RWPE2 (cell line): ENCODE data around the gene RNF43.
A peak's percentile ranks its signal among the peaks of the same experiment; 100 is the strongest.

ENCODE experiments used
- ATAC-seq: fragments of 200-7000 bp; cut with Tn5 transposase; 3 replicates; pipeline ENCODE4 v1.9.1; 2021; ENCODE audit warnings: low read depth
- DNase-seq: peaks from one replicate; pipeline ENCODE4 v3.0.0-alpha.2; 2020; ENCODE audit warnings: low spot score
- H3K27ac ChIP-seq: fragments of 450-650 bp; 2 replicates; pipeline ENCODE4 v1.5.1; 2017; ENCODE audit warnings: mild to moderate bottlenecking; ENCODE audit not compliant: poor library complexity, severe bottlenecking
- H3K27me3 ChIP-seq: fragments of 250-450 bp; sonication (Bioruptor Pico); 2 replicates; pipeline ENCODE4 v1.5.1; 2021; ENCODE audit warnings: mild to moderate bottlenecking, moderate library complexity; ENCODE audit not compliant: insufficient read depth, poor library complexity, severe bottlenecking
- H3K36me3 ChIP-seq: fragments of 250-450 bp; sonication (Bioruptor Pico); 2 replicates; pipeline ENCODE4 v1.5.1; 2020; ENCODE audit warnings: low read depth, mild to moderate bottlenecking, moderate library complexity
- H3K4me1 ChIP-seq: fragments of 250-450 bp; sonication (Bioruptor Pico); 2 replicates; pipeline ENCODE4 v1.5.1; 2021; ENCODE audit warnings: mild to moderate bottlenecking, moderate library complexity; ENCODE audit not compliant: insufficient read depth, poor library complexity, severe bottlenecking
- H3K4me3 ChIP-seq: fragments of 250-450 bp; sonication (Bioruptor Pico); 2 replicates; pipeline ENCODE4 v1.5.1; 2021; ENCODE audit warnings: mild to moderate bottlenecking, moderate library complexity; ENCODE audit not compliant: severe bottlenecking
- H3K9me3 ChIP-seq: fragments of 250-450 bp; sonication (Bioruptor Pico); 2 replicates; pipeline ENCODE4 v1.5.1; 2021; ENCODE audit warnings: mild to moderate bottlenecking, moderate library complexity; ENCODE audit not compliant: severe bottlenecking
- TF ChIP-seq, protein P1 (sequence below): fragments of 450-650 bp; IDR thresholded peaks from one replicate; pipeline ENCODE4 v1.5.1; 2017; ENCODE audit warnings: mild to moderate bottlenecking, moderate library complexity; ENCODE audit not compliant: poor library complexity, severe bottlenecking

RNF43 gene

DNA sequence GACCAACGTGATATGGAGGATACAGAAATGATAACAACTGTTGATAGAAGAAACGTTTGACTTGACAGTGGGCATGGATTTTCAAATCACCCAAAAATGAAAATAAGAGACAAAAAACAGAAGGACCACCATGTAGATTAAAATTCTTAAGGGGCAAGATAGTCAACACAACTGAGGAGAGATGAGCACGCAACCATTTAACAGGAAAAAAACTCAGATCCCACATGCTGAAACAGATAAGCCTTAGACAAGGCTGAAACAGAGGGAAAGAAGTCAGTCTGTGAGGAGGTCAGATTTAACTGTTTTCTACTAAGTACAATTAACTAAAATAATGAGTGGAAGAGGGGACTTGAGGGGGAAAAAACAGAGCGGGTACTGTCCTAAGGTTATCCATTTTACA is 21.2 kb downstream of the RNF43 start:
- 0 out of 2 replicates have a peak, but pooled peaks cover 3% of the 10 kb centered on the region for H3K36me3 ChIP-seq
- peaks cover 48% of the 10 kb centered on the region for H3K4me1 ChIP-seq
- H3K4me3 ChIP-seq = no peak overlapping the region
- H3K9me3 ChIP-seq = no peaks in the 10 kb centered on the region
- no peak overlapping the region for H3K27ac ChIP-seq
- ATAC-seq (no peak), DNase-seq (no peak)
- TF ChIP-seq, protein P1, sequence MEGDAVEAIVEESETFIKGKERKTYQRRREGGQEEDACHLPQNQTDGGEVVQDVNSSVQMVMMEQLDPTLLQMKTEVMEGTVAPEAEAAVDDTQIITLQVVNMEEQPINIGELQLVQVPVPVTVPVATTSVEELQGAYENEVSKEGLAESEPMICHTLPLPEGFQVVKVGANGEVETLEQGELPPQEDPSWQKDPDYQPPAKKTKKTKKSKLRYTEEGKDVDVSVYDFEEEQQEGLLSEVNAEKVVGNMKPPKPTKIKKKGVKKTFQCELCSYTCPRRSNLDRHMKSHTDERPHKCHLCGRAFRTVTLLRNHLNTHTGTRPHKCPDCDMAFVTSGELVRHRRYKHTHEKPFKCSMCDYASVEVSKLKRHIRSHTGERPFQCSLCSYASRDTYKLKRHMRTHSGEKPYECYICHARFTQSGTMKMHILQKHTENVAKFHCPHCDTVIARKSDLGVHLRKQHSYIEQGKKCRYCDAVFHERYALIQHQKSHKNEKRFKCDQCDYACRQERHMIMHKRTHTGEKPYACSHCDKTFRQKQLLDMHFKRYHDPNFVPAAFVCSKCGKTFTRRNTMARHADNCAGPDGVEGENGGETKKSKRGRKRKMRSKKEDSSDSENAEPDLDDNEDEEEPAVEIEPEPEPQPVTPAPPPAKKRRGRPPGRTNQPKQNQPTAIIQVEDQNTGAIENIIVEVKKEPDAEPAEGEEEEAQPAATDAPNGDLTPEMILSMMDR = no peak
- H3K27me3 ChIP-seq = no peaks in the 10 kb centered on the region

DNA sequence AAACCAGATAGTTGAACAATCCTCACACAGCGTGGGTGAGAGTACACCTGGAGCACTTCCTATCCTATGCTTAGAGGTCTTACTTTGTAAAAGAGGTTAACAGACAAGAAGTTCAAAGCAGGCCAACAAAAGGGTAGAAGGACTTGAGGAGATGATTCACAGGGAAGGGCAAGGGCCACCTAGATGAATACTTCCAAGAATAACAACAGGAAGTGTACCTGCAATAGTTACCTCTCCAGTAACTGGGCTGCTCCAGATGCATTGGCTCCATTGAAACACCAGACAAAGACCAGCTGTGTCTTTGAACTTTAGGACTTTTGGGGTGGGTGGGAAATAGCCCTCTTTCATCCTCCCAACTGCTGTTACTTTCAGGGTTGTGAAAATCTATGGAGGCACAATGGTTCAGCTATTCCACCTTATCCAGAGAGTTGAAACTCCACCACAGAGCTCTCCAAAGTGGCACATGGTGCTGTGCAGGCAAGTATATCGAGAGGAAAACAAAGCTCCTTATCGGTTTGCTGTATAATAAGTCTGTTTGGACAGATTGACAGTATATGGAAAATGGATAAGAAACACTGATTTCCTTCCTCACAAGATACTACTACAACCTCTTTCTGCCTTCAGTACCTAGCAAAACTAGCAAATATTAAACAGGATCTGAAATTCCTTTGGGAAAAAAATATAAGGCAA is 22.7 kb downstream of the RNF43 start:
- Histone ChIP-seq H3K36me3 (peaks cover 3% of the 10 kb centered on the region; the same call in 1 of the 2 replicates), H3K4me3 (no peak overlapping the region), H3K27ac (peak overlapping the region; percentile 9), H3K27me3 (no peaks in the 10 kb centered on the region), H3K9me3 (no peaks in the 10 kb centered on the region), H3K4me1 (peaks cover 39% of the 10 kb centered on the region)
- DNase-seq = no peak
- ATAC-seq = peak; percentile 76
- TF ChIP-seq, protein P1 = no peak

- H3K36me3 ChIP-seq = no peaks in the 10 kb centered on the region; the same call in 1 of the 2 replicates
- peak; percentile 82 for ATAC-seq
- no peaks in the 10 kb centered on the region for H3K9me3 ChIP-seq
- no peak overlapping the region for H3K4me3 ChIP-seq
- H3K27me3 ChIP-seq = no peaks in the 10 kb centered on the region
- TF ChIP-seq, protein P1 = no peak
- no peak overlapping the region for H3K27ac ChIP-seq
- DNase-seq = peak; percentile 95
- peaks cover 52% of the 10 kb centered on the region for H3K4me1 ChIP-seq
Measured at GRCh38 chr17:58391302-58391984, 25.9 kb downstream of the RNF43 start.

GRCh38 chr17:58390884-58391283 is 26.4 kb downstream of the RNF43 start:
- TF ChIP-seq, protein P1 = no peak
- Histone ChIP-seq H3K4me1 (peaks cover 52% of the 10 kb centered on the region), H3K36me3 (no peaks in the 10 kb centered on the region; the same call in 1 of the 2 replicates), H3K9me3 (no peaks in the 10 kb centered on the region), H3K27me3 (no peaks in the 10 kb centered on the region), H3K4me3 (no peak overlapping the region), H3K27ac (no peak overlapping the region)
- no peak for DNase-seq
- ATAC-seq = no peak
